GM21367 (cell line): ENCODE data around the gene GID4.

Experiments used
- ATAC-seq: cut with Tn5 transposase; IDR thresholded peaks from one replicate; pipeline ENCODE4 v1.9.1; 2021; ENCODE audit not compliant: unreplicated experiment

The GID4 gene

DNA sequence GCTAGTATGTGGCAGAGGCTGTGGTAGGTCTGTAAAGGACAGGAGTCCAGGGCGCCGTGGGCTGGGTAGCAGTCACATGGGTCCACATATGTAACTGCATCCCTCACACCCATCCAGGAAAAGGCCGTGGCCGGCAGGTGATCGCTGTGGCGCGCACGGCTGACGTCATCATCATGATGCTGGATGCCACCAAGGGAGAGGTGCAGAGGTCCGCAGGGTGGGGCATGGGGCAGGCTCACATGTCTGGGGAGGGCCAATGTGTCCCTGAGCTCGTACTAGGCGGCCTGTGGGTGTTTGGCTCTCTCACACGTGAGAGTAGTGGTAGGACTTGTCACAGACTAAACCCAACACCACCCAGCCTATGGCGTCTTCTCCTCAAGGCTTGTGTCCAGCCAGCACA lies 60.3 kb downstream of the GID4 start:
- no peak for ATAC-seq

DNA sequence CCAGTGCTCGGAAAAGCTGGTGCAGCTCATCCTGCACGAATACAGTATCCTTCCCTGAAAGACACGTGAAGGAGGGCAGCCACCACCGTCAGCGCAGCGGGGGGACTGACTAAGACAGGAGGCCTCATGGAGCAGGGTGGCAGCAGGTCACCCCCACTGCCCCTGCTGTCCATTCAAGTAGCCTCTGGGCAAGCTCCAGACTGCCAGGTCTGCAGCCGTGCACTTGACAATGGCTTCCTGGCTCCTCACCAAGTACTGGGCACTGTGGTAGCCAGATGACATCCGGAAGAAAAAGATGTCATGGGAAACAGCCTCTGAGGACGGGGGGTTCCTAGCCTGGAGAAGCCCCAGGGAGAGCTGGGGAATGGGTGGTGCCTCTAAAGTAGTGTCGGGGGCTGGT lies 61.4 kb downstream of the GID4 start:
- ATAC-seq, result no peak

DNA sequence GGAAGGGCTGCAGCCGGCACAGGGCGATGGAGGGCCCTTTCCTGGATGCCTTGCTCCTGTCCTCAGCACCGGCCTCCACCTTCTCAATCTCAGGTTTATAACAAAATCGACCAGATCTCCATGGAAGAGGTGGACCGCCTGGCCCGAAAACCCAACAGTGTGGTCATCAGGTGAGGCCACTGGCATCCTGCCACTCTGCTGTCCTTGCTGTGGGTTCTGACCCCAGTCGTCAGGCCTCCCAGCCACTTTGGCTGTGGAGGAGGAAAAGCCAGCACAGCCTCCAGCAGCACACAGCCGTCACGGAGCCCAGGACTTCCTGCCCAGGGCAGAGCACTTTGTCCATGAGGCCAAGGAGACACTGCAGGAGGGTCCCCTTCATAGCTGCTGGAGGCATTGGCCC lies 62.6 kb downstream of the GID4 start:
- ATAC-seq, result no peak

DNA sequence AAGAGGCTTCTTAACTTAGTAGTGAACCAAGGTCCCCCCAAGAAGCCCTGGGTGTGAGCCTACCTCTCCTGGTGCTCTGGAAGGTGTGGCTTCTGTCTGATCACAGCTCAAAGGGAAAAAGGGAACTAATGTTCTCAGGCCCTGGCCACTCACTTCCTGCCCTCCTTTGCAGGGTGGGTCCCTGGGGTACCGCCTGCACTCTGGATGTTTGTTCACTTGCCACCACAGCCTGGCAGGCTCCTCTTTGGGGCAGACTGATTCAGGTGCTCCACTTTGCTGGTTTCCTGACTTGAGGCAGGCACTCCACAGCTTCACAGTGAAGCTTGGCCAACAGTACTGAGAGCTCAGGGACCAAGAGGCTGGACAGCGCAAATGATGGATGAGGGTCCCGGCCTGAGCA lies 63.4 kb downstream of the GID4 start:
- ATAC-seq, result no peak

DNA sequence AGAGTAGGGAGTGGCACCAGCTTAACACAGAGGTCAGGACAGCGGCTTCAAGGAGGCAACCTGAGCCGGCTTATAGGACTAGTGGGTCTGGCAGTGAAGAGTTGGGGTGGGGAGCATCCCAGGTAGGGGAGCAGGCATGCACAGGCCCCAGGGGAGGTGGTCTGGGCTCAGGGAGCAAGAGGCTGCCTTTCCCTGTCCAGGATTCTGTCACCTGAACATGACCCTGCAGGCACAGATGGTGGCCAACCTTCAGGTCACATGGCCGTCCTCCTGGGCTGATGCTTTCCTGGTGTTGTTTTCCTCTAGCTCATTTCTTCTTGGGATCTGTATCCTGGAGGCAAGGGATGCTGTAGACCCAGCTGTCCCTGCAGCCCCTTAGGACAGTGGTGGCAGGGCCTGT lies 65.8 kb downstream of the GID4 start:
- ATAC-seq, result no peak

DNA sequence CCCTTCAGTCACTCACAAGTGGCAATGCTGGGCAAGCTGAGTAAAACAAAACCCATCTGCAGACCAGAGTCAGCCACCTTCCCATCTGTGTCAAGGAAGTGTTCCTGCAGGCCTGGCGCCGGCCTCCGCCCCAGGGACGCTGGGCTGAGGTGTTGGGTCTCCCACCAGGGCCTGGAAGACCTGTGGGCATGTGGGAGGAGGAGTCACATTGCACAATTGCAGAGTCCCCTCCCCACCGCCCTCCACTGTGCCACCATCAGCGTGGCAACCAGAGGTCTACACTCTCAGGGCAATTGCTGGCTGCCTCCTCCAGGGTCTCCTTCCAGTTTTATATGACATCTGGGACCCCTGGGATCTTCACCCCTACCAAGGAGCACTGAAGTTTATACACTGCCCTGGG lies 66.4 kb downstream of the GID4 start:
- ATAC-seq, result no peak

DNA sequence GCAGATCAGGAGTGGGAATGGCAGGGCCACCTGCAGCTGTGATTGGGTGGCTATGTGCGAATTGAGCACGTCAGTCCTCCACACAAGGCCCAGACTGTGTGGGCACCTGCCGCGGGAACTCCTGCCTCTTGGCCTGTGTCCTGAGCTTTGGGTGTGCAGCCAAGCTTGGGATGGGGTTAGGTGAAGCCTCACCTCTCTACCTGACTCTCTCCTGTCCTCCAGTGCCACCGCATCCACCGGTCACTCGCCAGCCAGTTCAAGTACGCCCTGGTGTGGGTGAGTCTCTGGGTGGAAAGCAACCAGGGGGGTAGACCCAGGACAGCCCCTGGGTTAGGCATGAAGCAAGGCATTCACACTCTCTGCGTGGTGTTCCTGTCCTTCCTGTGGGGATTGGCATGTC lies 67.0 kb downstream of the GID4 start:
- ATAC-seq, result no peak

GRCh38 chr17:18107061-18107790 lies 68.0 kb downstream of the GID4 start:
- no peak for ATAC-seq

GRCh38 chr17:18107971-18108370 lies 68.8 kb downstream of the GID4 start:
- ATAC-seq, result no peak

- no peak for ATAC-seq
These were observed 69.4 kb downstream of the GID4 start, which contains the start of gene MYO15A for GRCh38 chr17:18108401-18109312. TSS of gene MYO15A (plus strand) at chr17:18108756. CDS start at chr17:18118801, 10,045 bp downstream.

DNA sequence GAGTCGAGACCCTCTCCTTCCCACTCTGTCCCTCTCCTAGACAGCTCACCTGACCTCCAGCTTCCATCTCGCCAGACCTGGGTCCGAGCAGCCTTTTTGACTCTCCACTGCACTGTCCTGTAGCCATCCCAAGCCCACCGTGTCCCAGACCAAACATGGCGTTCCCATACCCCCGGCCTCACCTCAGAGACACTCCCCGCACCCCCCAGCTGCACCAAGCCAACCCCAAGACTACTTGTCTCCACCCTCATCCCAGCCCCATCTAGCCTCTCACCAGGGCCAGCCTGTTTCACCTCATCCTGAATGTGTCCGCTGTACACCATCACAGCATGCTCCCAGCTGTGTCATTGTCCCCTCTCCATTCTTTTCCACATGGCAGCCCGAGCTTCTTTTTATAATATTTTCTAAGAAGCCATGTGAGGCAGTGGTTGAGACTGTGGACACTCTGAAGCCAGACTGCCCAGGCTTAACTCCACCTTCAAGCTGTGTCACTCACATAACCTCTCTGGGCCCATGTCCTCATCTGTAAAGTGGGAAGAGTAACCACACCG lies 70.8 kb downstream of the GID4 start:
- no peak for ATAC-seq

DNA sequence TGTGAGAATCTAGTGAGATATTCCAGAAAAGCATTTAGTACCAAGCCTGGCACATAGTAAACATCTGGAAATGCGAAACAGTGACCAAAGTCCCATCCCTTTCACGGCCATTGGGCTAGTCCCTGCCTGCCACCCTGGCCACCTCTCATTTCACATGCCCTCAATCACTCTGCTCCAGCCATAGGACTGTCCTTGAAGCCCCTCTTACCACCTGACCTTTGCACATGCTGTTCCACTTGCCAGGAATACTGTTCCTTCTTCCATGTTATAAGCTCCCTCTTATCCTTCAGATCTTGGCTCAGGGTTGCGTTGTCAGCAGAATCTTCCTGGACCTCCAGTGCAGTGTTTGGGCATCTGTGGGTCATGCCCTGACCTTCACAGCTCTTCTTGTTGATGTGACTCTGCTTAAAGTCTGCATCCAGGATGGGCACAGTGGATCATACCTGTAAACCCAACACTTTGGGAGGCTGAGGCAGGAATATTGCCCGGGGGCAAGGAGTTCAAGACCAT lies 71.5 kb downstream of the GID4 start:
- no peak for ATAC-seq

GRCh38 chr17:18111330-18111971 lies 72.2 kb downstream of the GID4 start:
- no peak for ATAC-seq

- no peak for ATAC-seq
These were observed 76.3 kb downstream of the GID4 start for GRCh38 chr17:18115517-18115916.

DNA sequence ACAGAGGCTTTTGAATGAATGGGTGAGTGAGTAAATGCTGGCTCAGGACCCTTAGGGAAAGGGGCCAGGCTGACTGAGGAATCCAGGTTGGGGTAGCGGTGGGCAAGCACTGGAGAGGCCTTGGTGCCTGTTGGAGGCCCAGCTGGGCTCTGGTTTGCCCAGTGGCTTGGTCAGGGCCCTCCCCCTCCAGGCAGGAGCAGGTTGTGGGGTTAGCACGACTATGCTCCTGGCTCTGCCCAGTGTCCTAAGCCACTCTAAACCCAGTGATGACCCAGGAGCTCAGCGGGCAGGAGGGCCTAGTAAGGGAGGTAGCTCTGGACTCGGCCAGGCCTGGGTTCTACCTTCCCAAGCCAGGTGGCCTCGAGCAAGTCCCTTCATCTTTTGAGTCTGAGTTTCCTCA lies 76.9 kb downstream of the GID4 start:
- no peak for ATAC-seq

DNA sequence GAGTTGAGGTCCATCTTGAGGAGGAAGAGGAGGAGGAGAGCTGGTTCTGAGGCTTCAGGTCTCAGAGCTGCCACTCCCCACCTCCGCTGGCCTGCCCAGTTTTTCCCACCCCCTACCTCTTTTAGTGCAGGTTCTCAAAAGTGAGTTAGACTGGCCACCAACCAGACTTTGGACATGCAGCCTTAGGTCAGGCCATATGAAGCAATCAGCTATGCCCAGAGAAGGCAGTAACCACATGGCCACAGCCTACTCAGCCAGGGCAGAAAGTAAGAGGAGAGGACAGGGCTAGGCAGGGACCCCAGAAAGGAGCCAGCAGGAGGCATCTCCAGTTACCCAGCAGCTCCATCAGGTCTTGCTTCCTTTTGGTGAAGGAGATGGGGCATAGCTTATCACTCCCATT lies 78.3 kb downstream of the GID4 start:
- no peak for ATAC-seq
